Measurements from ENCODE around the gene COMMD4.
"Not testable (repeated sequence)": the region's sequence is repeated elsewhere in the genome, so short reads cannot be mapped to it uniquely, and the experiment has no call there.

The COMMD4 gene

DNA sequence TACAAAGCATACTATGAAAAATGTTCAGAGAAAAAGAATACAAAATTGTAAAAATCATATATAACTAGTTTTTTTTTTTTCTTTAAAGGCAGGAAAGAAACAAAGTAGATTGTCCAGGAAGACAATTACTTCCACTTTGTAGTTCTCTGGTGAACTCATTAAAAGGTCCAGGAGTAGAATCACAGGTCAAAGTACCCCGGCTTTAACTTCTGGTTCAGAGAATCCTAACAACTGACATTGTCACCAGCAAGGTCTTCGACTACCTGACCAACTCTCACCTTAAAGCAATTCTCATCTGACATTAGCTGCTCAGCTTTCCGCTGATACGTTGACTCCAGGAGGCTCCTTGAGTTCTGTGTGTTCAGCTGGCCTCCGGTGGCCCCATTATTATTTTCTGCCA is 48.1 kb downstream of the COMMD4 start:
- DNase-seq = not testable (repeated sequence)

All from inflammatory macrophage (primary cell).